RWPE2 (cell line): ENCODE results near the gene DDX39A.
"Not testable (repeated sequence)": the region's sequence is repeated elsewhere in the genome, so short reads cannot be mapped to it uniquely, and the experiment has no call there.

Experiments used
- ATAC-seq: fragments of 200-7000 bp; cut with Tn5 transposase; 3 replicates; pipeline ENCODE4 v1.9.1; 2021; ENCODE audit warnings: low read depth
- DNase-seq: peaks from one replicate; pipeline ENCODE4 v3.0.0-alpha.2; 2020; ENCODE audit warnings: low spot score
- H3K27ac ChIP-seq: fragments of 450-650 bp; 2 replicates; pipeline ENCODE4 v1.5.1; 2017; ENCODE audit warnings: mild to moderate bottlenecking; ENCODE audit not compliant: poor library complexity, severe bottlenecking
- H3K27me3 ChIP-seq: fragments of 250-450 bp; sonication (Bioruptor Pico); 2 replicates; pipeline ENCODE4 v1.5.1; 2021; ENCODE audit warnings: mild to moderate bottlenecking, moderate library complexity; ENCODE audit not compliant: insufficient read depth, poor library complexity, severe bottlenecking
- H3K36me3 ChIP-seq: fragments of 250-450 bp; sonication (Bioruptor Pico); 2 replicates; pipeline ENCODE4 v1.5.1; 2020; ENCODE audit warnings: low read depth, mild to moderate bottlenecking, moderate library complexity
- H3K4me1 ChIP-seq: fragments of 250-450 bp; sonication (Bioruptor Pico); 2 replicates; pipeline ENCODE4 v1.5.1; 2021; ENCODE audit warnings: mild to moderate bottlenecking, moderate library complexity; ENCODE audit not compliant: insufficient read depth, poor library complexity, severe bottlenecking
- H3K4me3 ChIP-seq: fragments of 250-450 bp; sonication (Bioruptor Pico); 2 replicates; pipeline ENCODE4 v1.5.1; 2021; ENCODE audit warnings: mild to moderate bottlenecking, moderate library complexity; ENCODE audit not compliant: severe bottlenecking
- H3K9me3 ChIP-seq: fragments of 250-450 bp; sonication (Bioruptor Pico); 2 replicates; pipeline ENCODE4 v1.5.1; 2021; ENCODE audit warnings: mild to moderate bottlenecking, moderate library complexity; ENCODE audit not compliant: severe bottlenecking
- CTCF ChIP-seq: fragments of 450-650 bp; IDR thresholded peaks from one replicate; pipeline ENCODE4 v1.5.1; 2017; ENCODE audit warnings: mild to moderate bottlenecking, moderate library complexity; ENCODE audit not compliant: poor library complexity, severe bottlenecking

DDX39A gene

GRCh38 chr19:14460935-14461334 lies 41.8 kb upstream of the DDX39A start:
- H3K4me1 ChIP-seq: no peaks in the 10 kb centered on the region
- H3K36me3 ChIP-seq: no peaks in the 10 kb centered on the region
- no peak overlapping the region for H3K27ac ChIP-seq
- H3K27me3 ChIP-seq: no peaks in the 10 kb centered on the region
- no peak overlapping the region for H3K4me3 ChIP-seq
- ATAC-seq (no peak), DNase-seq (no peak)
- TF ChIP-seq CTCF: no peak
- no peaks in the 10 kb centered on the region for H3K9me3 ChIP-seq

GRCh38 chr19:14459703-14460102 lies 40.6 kb upstream of the DDX39A start:
- no peak for TF ChIP-seq CTCF
- Histone ChIP-seq H3K36me3 (no peaks in the 10 kb centered on the region), H3K27me3 (no peaks in the 10 kb centered on the region), H3K4me3 (no peak overlapping the region), H3K9me3 (no peaks in the 10 kb centered on the region), H3K4me1 (no peaks in the 10 kb centered on the region), H3K27ac (no peak overlapping the region)
- ATAC-seq: no peak
- DNase-seq: no peak

- not testable (repeated sequence) for H3K27ac ChIP-seq
Measured at GRCh38 chr19:14452303-14452702, 33.2 kb upstream of the DDX39A start.

GRCh38 chr19:14450876-14451275 lies 31.7 kb upstream of the DDX39A start:
- Histone ChIP-seq H3K4me3 (no peak overlapping the region), H3K4me1 (no peaks in the 10 kb centered on the region), H3K9me3 (no peaks in the 10 kb centered on the region), H3K36me3 (peaks cover 45% of the 10 kb centered on the region), H3K27me3 (no peaks in the 10 kb centered on the region), H3K27ac (no peak overlapping the region)
- no peak for TF ChIP-seq CTCF
- DNase-seq: no peak
- ATAC-seq: no peak

More at GRCh38 chr19:14452303-14452702, 33.2 kb upstream of the DDX39A start:
- not testable (repeated sequence) for H3K27me3 ChIP-seq, H3K9me3 ChIP-seq, DNase-seq, H3K4me3 ChIP-seq, H3K4me1 ChIP-seq, ATAC-seq
- H3K36me3 ChIP-seq: peaks cover 33% of the 10 kb centered on the region

GRCh38 chr19:14450168-14450874 lies 31.2 kb upstream of the DDX39A start:
- no peaks in the 10 kb centered on the region for H3K4me1 ChIP-seq
- TF ChIP-seq CTCF: no peak
- no peaks in the 10 kb centered on the region for H3K9me3 ChIP-seq
- H3K27me3 ChIP-seq: no peaks in the 10 kb centered on the region
- ATAC-seq: peak; percentile 75
- DNase-seq: peak; percentile 75
- peaks cover 49% of the 10 kb centered on the region for H3K36me3 ChIP-seq
- no peak overlapping the region for H3K27ac ChIP-seq
- H3K4me3 ChIP-seq: no peak overlapping the region
